Endothelial cell of umbilical vein (primary cell): Measurements from ENCODE around the gene HNRNPC. TPM values are rescaled to one million over a fixed set of nuclear protein-coding genes. Genes with fewer than 3 reads are reported as not detected.

Experiments
- BruUV-seq: library from RNA; stranded (reverse); fragments of 400-500 nt; replicated peaks from 2 replicates; lab custom pipeline; 2021; lab: Mats Ljungman, UMichigan
- CTCF ChIA-PET: fragments of 300-600, 350-600 bp; sonication (Branson Sonifier 250); formaldehyde crosslinking; loops from one replicate; lab custom pipeline; 2021; ENCODE audit warnings: antibody characterized with exemption, inconsistent platforms; lab: Charles Lee
- POLR2A ChIA-PET: fragments of 300-600, 350-600 bp; sonication (Branson Sonifier 250); formaldehyde crosslinking; loops from one replicate; lab custom pipeline; 2021; ENCODE audit warnings: antibody characterized with exemption, inconsistent platforms; lab: Charles Lee
- DNase-seq: peaks from one replicate; pipeline ENCODE4 v3.0.0-alpha.2; 2011; ENCODE audit warnings: low read depth, low spot score
- FAIRE-seq: peaks from 2 replicates; lab custom pipeline; 2011; peaks lifted over from hg19 to GRCh38; lab: Jason Lieb, UNC
- H2AFZ ChIP-seq: 2 replicates; pipeline ENCODE4 v1.6.0; 2012; ENCODE audit warnings: low read depth, low read length, control low read depth, inconsistent platforms
- H3K27ac ChIP-seq: 2 replicates; pipeline ENCODE4 v1.5.1; 2011; ENCODE audit warnings: low read depth, mild to moderate bottlenecking, control low read depth, low read length, moderate library complexity; ENCODE audit not compliant: insufficient read depth
- H3K27me3 ChIP-seq, 2 experiments: 2 replicates each; pipeline versions ENCODE4 v1.6.0 to v1.6.1; 2011; ENCODE audit warnings: low read length in 2 of 2, mixed read lengths in 1 of 2; ENCODE audit not compliant: control insufficient read depth in 2 of 2, insufficient read depth in 2 of 2
- H3K36me3 ChIP-seq, 2 experiments: 2 replicates in 1 of 2; 3 replicates in 1 of 2; pipeline ENCODE4 v1.5.1; 2011; ENCODE audit warnings: low read length in 2 of 2, mild to moderate bottlenecking in 1 of 2, moderate library complexity in 1 of 2; ENCODE audit not compliant: control insufficient read depth in 2 of 2, insufficient read depth in 2 of 2; ENCODE audit errors: extremely low read depth in 1 of 2
- H3K4me1 ChIP-seq: 3 replicates; pipeline ENCODE4 v1.5.1; 2011; ENCODE audit warnings: mild to moderate bottlenecking, low read length; ENCODE audit not compliant: control insufficient read depth, insufficient read depth; ENCODE audit errors: extremely low read depth
- H3K4me2 ChIP-seq: 2 replicates; pipeline ENCODE4 v1.6.1; 2011; ENCODE audit warnings: low read length, control low read depth, mixed read lengths; ENCODE audit not compliant: insufficient read depth
- H3K4me3 ChIP-seq, 3 experiments: fragments of 200-600 bp in 1 of 3; sonication (generic), shearing (Covaris generic) in 1 of 3; replicated peaks in 1 of 3; 2 replicates each; pipeline ENCODE4 v1.5.1; 2011 to 2016; ENCODE audit warnings: control low read depth in 3 of 3, low read length in 3 of 3, mild to moderate bottlenecking in 2 of 3, inconsistent platforms in 1 of 3, low read depth in 1 of 3, moderate library complexity in 1 of 3; ENCODE audit not compliant: insufficient read depth in 1 of 3
- H3K79me2 ChIP-seq: 2 replicates; pipeline ENCODE4 v1.6.0; 2012; ENCODE audit warnings: low read length, inconsistent platforms; ENCODE audit not compliant: control insufficient read depth, insufficient read depth
- H3K9ac ChIP-seq: replicated peaks from 2 replicates; pipeline ENCODE3; 2011; ENCODE audit warnings: low read length, control low read depth; ENCODE audit not compliant: insufficient read depth; ENCODE audit errors: extremely low read depth
- H3K9me1 ChIP-seq: replicated peaks from 3 replicates; pipeline ENCODE4 v1.6.0; 2011; ENCODE audit warnings: mild to moderate bottlenecking, low read length; ENCODE audit not compliant: control insufficient read depth, insufficient read depth; ENCODE audit errors: extremely low read depth
- H3K9me3 ChIP-seq: replicated peaks from 2 replicates; pipeline ENCODE4 v1.5.1; 2012; ENCODE audit warnings: low read length, inconsistent platforms; ENCODE audit not compliant: control insufficient read depth, insufficient read depth
- H4K20me1 ChIP-seq: replicated peaks from 2 replicates; pipeline ENCODE3; 2011; ENCODE audit warnings: mild to moderate bottlenecking, low read length; ENCODE audit not compliant: control insufficient read depth, insufficient read depth; ENCODE audit errors: extremely low read depth
- CTCF ChIP-seq, 2 donors: IDR thresholded peaks; 1 replicate in 1 of 2; 2 replicates in 1 of 2; pipeline ENCODE4 v1.5.1; 2011; ENCODE audit warnings: low read length in 2 of 2, mild to moderate bottlenecking in 2 of 2, moderate library complexity in 2 of 2, control low read depth in 1 of 2, inconsistent platforms in 1 of 2, low read depth in 1 of 2; ENCODE audit not compliant: insufficient read depth in 1 of 2; ENCODE audit errors: extremely low read depth in 1 of 2
- EZH2 ChIP-seq: IDR thresholded peaks from 2 replicates; pipeline ENCODE4 v1.6.1; 2012; ENCODE audit warnings: borderline replicate concordance, low read depth, mild to moderate bottlenecking, moderate library complexity, low read length, inconsistent platforms; ENCODE audit not compliant: severe bottlenecking
- FOS ChIP-seq: IDR thresholded peaks from 2 replicates; pipeline ENCODE4 v1.6.1; 2011; ENCODE audit warnings: mild to moderate bottlenecking, low read length, moderate library complexity, borderline replicate concordance; ENCODE audit not compliant: insufficient read depth
- GATA2 ChIP-seq: IDR thresholded peaks from 2 replicates; pipeline ENCODE4 v1.7.0; 2011; ENCODE audit warnings: low read depth, mild to moderate bottlenecking, moderate library complexity, mixed read lengths, low read length; ENCODE audit not compliant: insufficient read length, insufficient read depth
- JUN ChIP-seq: IDR thresholded peaks from 2 replicates; pipeline ENCODE4 v1.6.1; 2011; ENCODE audit warnings: borderline replicate concordance, low read depth; ENCODE audit not compliant: insufficient read length, insufficient read depth
- MAX ChIP-seq: IDR thresholded peaks from 2 replicates; pipeline ENCODE4 v1.6.1; 2011; ENCODE audit not compliant: insufficient read depth, insufficient read length
- MYC ChIP-seq: IDR thresholded peaks from one replicate; pipeline ENCODE4 v1.6.1; 2011; ENCODE audit warnings: mild to moderate bottlenecking, low read depth, low read length
- POLR2A ChIP-seq: IDR thresholded peaks from 2 replicates; pipeline ENCODE4 v1.6.1; 2012; ENCODE audit warnings: low read depth, mild to moderate bottlenecking, control low read depth, low read length
- POLR2AphosphoS5 ChIP-seq: IDR thresholded peaks from 2 replicates; pipeline ENCODE4 v1.6.1; 2012; ENCODE audit warnings: low read depth, mild to moderate bottlenecking, control low read depth, low read length, moderate library complexity; ENCODE audit not compliant: insufficient read depth
- dilution Hi-C: fragments of 300-500 bp; cut with MboI; formaldehyde crosslinking; loops from one replicate; pipeline ENCODE4 v1.15.0; 2019; ENCODE audit warnings: low sequenced_read_pairs; ENCODE audit not compliant: extremely low pct_ligation_motif_present
- intact Hi-C: fragments of 100-400 bp; cut with micrococcal nuclease; formaldehyde crosslinking; loops from one replicate; pipeline ENCODE4 v1.10.0; 2022
- polyA plus RNA-seq, 4 experiments: library from polyadenylated mRNA; depleted of rRNA in 3 of 4; stranded (reverse) in 3 of 4; unstranded in 1 of 4; fragments of >200 nt; gene quantifications; 2 replicates each; pipeline versions ENCODE4 v1.2.1 to v1.2.3, GENCODE V29; 2011 to 2012; ENCODE audit warnings: missing spikeins in 1 of 4
- total RNA-seq: library from RNA; stranded (reverse); gene quantifications from 2 replicates; pipeline ENCODE4 v1.2.3, GENCODE V29; 2021

The HNRNPC gene
- total and polyA plus RNA-seq, 2 donors (not counting 3 experiments of a cell fraction or from before 2014, with no cell fraction given), result 531 to 674 TPM

GRCh38 chr14:21248338-21248737 is 20.9 kb downstream of the HNRNPC start:
- peaks cover 100% of the 10 kb centered on the region for H3K79me2 ChIP-seq
- H3K27me3 ChIP-seq, result no peaks in the 10 kb centered on the region
- TF ChIP-seq EZH2 (no peak), MYC (no peak), GATA2 (no peak), JUN (no peak), MAX (no peak), POLR2A (no peak), CTCF (IDR thresholded peaks at IDR 0.05; ENCODE audit: extremely low read depth in 1 of 2, insufficient read depth in 1 of 2, low read depth in 1 of 2, low read length in 2 of 2) (no peak), POLR2AphosphoS5 (no peak), FOS (no peak)
- H4K20me1 ChIP-seq, result peaks cover 31% of the 10 kb centered on the region
- H3K27ac ChIP-seq, result no peak overlapping the region
- BruUV-seq, result no TSS peak
- H3K9me1 ChIP-seq, result no peaks in the 10 kb centered on the region
- intact Hi-C loops (no loop called here), dilution Hi-C loops (no loop called here)
- H3K9ac ChIP-seq, result no peak overlapping the region
- H3K36me3 ChIP-seq, result peaks cover 15 to 25% of the 10 kb centered on the region in 2 experiments
- H3K4me1 ChIP-seq, result peaks cover 15% of the 10 kb centered on the region
- no peak overlapping the region for H2AFZ ChIP-seq
- POLR2A ChIA-PET, result no interaction called here
- CTCF ChIA-PET, result no interaction called here
- no peak overlapping the region for H3K4me2 ChIP-seq
- FAIRE-seq, result no peak
- H3K4me3 ChIP-seq, result no peak overlapping the region
- no peaks in the 10 kb centered on the region for H3K9me3 ChIP-seq
- no peak for DNase-seq
